ENCODE results near the gene YAP1.
"Not testable (repeated sequence)": the region's sequence is repeated elsewhere in the genome, so short reads cannot be mapped to it uniquely, and the experiment has no call there.

The YAP1 gene

DNA sequence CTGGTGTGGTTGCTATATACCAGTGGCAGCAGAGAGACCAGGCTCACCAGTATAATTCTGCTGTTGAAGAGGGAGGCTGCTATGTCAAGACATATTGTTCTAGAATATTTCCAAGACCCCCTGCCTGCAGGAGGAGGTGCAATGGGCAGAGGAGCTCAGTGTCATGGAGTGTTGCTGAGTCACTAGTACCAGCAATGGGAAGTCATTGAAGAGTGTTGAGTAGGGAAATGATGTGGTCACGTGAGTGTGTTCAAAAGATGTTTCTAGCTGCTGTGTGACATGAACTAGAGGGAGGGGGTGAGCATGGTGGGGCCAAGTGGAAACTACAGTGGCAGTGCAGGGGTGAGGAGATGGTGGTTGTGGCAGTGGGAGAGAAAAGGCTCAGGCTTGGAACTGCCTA lies 130.8 kb downstream of the YAP1 start:
- DNase-seq (ENCODE audit: low read depth), result no peak

DNA sequence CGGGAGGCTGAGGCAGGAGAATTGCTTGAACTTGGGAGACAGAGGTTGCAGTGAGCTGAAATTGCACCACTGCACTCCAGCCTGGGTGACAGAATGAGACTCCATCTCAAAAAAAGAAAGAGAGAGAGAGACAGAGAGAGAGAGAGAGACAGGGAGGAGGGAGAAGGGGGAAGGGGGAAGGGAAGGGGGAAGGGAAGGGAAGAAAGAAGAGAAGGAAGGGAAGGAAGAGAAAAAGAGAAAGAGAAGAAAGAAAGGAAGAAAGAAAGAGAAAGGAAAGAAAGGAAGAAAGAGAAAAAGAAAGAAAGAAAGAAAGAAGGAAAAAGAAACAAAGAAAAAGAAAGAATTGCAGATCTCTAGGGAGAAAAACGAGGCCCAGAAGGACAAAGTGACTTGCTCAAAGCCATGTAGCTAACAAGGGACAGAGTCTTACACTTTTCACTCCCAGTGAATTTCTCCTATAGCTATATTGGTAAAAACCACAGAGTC lies 133.2 kb downstream of the YAP1 start:
- DNase-seq (ENCODE audit: low read depth), result no peak

DNA sequence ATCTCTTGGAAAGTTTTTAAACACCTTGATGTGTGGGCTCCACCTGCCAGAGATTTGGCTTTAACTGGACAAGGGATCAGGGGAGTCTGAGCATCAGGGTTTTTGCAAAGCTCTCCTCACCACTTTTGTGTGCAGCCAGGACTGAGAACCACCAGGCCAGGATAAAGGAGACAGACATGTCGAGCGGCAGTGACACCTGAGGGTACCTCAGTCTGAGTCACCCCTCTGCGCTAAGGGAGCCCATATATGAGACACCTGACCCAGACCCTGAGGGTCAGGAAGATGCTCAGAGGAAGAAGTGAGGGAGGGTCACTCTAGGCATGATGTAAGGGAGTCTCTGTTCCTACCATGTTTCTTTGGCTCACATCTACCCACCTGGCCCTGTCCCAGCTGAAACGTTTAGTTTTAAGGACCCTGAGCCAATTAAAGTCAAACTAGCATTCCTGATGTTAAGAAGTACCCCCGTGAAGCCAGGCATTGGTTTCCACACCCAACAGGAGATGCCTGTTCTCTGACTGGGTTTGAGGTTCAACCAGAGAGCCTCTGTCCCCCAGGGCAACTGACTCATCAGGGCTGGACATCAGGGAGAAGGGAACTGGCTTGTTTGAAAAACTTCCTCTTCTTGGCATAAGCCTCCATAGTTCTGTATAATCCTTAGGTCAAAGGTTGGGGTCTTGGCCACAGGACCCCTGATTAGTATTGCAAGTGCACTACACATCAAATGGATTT lies 134.6 kb downstream of the YAP1 start:
- no peak for DNase-seq (ENCODE audit: low read depth)

DNA sequence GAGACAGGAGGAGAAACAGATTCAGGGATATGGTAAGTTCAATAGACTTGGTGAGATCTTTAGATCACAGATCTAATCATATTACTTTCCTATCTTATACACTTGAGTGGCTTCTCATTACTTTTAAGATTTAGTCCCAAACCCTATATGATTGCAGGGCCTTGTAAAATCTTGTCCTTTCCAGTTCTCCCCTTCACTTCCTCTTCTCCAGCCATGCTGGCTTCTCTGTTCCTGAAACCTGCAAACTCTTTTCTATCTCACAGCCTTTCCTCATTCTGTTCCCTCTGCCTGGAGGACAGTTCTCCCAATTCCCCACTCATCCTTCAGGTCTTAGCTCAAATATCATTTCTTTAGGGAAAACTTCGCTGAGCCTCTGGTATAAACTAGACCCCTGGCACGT lies 141.2 kb downstream of the YAP1 start:
- no peak for DNase-seq (ENCODE audit: low read depth)

DNA sequence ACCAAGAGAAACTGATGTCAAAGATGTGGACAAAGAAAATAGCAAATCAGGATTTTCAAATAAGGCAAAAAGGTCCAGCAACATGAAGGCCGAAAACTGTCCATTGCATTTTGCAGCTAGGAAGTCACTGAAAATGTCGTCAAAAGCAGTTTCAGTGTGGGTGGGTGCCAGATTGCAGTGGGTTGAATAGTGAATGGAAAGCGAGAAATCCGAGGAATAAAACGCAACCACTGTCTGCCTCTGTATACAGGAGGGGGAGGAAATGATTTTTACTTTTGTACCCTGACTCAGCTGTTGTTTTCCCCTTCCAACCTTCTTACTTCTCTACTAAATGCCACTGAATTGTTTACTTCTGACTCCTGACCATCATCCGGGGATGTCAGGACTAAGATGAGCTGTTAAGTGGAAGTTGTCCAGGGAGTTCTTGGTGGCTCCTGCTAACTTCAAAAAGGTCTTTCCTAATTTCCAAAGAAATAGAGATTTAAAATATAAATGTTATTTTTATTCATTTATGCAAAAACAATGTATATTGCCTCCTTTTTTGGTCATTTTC lies 142.2 kb downstream of the YAP1 start:
- no peak for DNase-seq (ENCODE audit: low read depth)

DNA sequence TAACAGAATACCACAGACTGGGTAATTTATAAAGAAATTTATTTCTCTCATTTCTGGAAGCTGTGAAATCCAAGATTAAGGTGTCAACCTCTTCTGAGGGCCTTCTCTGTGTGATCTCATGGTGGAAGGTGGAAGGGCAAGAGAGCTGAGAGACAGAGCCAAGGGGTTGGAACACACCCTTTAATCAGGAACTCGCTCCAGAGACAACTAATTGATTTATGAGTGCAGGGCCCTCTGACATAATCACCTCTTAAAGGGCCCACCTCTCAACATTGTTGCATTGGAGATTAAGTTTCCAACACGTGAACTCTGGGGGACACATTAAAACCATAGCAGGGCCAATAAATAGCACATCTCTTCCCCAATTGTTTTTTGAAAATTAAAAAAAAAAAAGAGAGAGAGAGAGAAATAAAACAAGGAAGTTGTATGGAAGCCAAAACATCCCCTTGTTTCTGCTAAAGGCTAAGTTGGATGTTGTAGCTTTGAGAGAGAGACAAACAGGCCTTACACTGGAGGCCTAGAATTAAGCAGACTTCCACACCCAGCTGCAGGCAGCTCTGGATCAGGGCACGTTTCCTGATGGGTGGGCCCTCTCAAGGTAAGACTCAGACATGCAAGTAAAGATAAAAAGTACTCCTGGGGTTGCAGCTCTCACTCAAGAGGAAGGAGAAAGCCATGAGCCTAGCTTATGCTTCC lies 142.9 kb downstream of the YAP1 start:
- no peak for DNase-seq (ENCODE audit: low read depth)

DNA sequence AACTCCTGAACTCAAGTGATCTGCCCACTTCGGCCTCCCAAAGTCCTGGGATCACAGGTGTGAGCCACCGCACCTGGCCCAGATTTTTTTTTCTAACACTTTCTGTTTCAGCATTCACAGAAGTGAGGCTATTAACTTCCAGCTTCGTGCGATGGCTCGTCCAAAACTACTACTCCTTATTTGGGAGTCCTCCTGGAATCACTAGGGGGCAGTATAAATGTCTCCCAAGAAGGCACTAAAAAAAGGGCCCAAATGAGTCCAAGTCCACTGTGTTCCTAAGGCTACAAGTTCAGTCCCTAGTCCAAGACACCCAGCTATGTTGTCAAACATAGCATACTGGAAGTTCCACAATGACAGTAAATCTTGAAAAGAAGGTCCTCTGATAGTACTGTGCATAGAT lies 143.8 kb downstream of the YAP1 start:
- no peak for DNase-seq (ENCODE audit: low read depth)

DNA sequence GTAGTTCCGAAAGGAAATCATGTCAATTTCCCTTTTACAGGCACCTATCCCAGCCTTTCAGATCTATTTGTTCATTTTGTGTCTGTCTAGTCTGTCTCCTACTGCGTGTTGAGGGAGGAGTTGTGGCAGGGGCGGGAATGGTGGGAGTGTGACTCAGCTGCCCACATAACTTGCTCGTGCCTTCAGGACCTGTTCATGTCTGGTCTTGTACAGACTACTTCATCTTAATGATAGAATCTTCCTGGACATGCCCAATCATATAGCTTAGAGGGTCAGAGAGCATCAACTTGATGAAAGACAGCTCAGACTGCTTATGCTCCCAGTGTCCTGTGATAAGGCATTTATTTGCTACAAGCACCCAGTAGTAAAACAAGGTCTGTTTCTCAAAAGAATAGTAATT lies 146.0 kb downstream of the YAP1 start:
- no peak for DNase-seq (ENCODE audit: low read depth)

DNA sequence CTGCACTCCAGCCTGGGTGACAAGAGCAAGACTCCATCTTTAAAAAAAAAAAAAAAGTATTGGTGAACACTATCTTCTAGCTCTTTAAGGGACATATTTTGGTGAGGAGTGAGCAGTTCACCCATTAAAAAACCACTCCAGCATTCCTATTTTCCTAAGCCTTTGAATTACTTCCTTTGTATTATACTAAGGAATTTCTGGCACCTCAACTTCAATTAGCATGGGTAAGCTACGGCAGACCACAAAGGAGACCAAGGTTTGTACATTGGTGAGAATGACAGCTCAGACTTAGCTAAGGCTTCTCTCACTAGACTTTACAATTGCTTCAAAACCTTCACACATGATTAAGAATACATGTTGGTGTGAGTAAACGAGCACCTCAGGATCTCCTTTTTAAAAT lies 150.0 kb downstream of the YAP1 start:
- no peak for DNase-seq (ENCODE audit: low read depth)

DNA sequence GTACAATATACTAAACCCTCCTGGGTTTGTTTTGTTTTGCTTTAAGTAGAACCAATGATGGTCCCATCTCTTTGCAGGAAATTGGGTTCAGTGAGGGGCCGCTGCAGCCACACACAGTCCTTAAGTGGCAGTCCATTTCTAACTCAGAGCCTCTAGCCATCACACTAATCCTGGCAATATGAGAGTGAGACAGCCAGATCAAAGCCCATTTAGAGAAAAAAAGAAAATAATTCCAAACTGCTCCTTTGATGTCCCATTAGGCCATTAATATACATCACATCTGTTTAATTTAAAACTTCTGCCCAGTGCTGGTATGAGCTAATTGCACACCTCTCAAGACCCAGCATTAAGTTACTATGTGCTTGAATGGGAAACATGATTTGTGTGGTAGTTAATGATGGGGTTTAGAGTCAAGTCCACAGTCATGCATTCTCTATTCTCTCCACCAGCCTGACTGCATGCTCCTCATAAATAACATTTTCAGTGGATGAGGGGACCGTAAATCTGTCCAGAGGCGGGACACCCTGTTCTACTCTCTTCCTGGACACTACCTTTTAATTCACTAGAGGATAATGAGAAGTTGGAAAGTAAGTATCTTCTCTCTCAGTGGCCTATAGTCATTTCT lies 153.2 kb downstream of the YAP1 start:
- no peak for DNase-seq (ENCODE audit: low read depth)

DNA sequence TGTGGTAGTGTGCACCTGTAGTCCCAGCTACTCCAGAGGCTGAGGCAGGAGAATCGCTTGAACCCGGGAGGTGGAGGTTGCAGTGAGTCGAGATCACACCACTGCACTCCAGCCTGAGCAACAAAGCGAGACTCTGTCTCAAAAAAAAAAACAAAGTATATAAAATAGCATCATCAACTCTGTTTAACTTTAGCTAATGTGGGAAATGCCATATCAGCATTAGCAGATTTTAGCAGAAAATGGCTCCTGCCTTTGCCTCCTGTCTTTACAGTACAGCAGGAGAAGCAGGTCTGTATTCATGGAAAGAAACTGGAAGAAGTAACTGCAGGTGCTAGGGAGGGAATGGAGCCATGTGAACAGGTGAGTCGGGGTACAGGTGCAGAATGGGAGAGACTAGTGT lies 154.5 kb downstream of the YAP1 start:
- DNase-seq (ENCODE audit: low read depth), result not testable (repeated sequence)

DNA sequence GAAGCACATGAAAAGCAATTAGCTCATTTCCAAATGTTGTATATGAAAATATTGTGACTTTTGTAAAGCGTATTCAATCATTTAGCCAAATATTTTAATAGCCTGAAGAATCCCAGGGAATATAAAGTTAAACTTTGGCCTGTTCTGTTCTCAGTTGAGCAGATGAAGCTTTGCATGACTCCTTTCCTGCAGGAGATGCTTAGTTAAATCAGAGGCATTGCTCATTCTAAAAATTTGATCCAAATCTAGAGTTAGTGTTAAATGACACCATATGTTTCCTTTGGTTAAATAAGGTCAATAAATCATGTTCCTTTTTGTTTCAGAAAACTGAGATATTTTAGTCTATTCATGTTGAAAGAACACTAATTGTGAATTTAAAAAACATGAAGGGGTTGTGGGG lies 155.9 kb downstream of the YAP1 start:
- DNase-seq (ENCODE audit: low read depth), result no peak

DNA sequence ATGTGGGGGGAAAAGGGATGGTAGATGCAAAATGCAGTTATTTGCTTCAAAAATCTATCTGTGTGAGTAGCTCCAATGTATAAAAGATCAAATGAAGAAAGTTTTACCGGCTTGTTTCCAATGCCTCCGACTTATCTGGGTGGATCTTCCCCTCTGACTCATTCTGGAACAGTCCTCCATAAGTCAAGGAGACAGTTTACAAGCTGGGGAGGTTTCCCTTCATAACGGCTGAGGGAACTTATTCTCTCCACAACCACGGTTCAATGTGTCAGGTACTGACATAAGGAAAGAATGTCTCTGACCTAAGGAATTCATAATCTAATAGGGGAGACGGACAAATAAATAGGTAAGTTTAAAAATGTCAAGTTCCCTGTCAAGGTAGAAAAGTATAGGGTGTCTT lies 157.4 kb downstream of the YAP1 start:
- DNase-seq (ENCODE audit: low read depth), result no peak

DNA sequence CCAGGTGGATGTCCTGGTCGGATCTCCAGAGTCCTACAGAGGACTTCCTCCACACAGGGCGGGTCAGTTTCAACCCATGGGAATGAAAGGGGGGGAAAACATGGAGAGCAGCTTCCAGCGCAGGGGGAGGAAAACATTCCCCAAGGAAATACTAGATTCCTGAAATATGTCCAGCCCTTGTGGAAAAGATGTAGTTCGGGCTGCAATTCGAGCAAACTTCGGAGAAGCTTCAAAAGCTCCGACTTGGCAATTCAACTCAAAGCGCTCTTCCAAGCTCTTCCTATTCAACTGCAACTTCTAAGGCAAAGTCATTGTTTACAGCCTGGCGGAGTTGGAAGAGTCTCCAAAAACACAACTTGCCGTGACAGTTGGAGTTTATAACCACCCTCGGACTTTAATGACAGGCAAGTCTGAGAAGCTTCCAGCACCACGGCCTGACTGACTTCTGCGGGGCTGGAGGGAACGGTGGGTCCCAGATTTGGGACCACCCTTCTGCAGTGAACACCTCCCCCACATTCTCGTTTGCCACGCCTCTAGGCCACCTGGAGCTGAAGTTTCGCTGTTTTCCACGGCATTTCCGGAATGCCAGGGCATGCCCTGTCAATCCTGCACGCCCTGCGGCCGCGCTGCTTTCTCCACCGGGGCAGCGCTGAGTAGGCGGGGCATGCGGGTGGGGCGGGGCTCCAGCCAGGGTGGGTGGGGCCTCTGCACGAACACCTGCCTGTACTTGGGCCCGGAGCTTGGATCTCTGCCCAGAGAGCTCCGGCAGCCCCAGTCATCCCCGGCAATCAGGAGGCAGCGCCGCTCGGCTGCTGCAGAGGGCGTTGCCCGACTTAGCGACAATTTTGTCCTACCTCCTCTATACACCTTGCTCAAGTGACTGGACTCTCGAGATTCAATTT lies 158.1 kb downstream of the YAP1 start:
- peak; percentile 74 for DNase-seq (ENCODE audit: low read depth)

DNA sequence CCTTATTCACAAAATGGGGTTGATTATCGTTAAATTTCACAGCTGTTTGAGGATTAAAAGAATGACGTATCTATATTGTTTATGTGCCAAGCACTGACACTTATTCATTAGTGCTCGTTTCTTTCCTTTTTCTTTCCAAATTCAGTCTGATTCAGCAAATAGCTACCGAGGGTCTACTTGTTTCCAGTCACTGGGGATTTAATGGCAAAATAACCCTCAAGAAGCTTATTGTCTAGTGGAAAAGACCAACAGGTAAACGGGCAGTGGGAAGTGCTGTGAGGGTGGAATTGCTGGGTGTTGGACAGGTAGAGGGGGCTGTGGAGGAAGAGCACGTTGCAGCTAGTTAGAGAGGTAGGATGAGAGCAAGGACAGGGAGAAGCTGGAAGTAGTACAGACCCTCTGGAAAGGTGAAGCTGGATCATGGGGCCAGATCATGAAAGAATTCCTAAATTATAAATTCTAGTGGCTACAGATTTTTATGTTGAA lies 158.8 kb downstream of the YAP1 start:
- DNase-seq (ENCODE audit: low read depth), result no peak

DNA sequence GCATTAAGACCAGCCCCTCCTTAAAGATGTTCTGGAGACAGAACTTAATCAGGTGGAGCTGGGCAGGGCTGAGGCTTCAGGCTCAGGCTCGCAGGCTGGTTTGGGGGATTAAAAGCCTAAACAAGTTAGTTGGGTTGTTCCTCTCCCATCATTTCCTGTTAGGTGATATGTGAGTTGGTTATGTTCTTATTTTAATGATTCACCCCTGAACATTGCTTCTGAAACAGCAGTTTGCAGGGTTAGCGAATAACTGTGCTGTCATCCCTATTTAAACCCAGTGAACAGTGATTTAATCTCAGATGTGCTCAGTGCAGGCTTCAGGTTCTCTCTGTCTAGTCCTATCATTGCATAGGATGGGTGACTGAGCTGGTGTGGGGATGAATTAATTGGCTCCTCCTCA lies 159.7 kb downstream of the YAP1 start:
- DNase-seq (ENCODE audit: low read depth), result no peak

DNA sequence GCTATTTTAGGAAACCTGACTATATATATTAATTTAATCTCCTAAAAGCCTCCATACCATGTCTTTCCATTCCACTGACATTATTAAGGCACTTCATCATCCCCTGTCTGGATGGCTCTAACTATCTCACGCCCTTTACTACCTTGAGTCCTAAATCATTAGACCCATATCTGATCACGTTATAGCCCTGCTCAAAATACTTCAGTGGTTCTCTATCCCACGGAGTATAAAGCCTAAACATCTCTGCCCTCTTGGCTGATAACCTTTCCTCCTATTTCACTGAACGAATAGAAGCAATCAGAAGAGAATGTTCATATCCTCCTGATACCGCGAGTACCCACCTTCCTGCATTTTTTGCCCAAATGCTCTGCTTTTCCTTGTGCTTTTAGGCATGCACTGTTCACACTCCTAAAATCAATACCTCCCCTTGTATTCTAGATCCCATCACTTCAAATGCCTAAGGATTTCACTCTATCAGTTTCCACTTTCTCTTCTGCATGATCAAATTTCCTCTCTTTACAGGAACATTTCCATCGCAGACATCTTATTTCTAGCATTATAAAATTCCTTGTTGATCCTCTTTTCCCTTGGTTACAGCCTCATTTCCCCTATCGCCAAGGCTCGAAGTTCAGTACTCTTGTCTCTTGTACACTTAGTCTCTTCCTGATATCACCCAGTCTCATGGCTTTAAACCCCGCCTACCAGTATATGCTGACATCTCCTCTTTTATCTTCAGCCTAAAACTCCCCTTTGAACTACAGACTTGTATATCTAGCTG lies 162.0 kb downstream of the YAP1 start:
- no peak for DNase-seq (ENCODE audit: low read depth)

DNA sequence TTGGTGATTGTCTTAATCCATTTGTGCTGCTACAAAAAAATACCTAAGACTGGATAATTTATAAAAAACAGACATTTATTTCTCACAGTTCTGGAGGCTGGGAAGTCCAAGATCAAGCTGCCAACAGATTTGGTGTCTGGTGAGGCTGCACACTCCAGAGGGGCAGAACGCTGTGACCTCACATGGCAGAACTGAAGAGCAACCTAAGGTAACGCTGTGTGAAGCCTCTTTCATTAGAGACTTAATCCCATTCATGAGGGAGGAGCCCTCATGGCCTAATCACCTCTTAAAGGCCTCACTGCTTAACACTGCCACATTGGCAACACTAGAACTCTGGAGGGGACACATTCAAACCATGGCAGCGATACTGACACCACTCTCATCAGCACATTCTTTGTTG lies 164.4 kb downstream of the YAP1 start:
- no peak for DNase-seq (ENCODE audit: low read depth)

DNA sequence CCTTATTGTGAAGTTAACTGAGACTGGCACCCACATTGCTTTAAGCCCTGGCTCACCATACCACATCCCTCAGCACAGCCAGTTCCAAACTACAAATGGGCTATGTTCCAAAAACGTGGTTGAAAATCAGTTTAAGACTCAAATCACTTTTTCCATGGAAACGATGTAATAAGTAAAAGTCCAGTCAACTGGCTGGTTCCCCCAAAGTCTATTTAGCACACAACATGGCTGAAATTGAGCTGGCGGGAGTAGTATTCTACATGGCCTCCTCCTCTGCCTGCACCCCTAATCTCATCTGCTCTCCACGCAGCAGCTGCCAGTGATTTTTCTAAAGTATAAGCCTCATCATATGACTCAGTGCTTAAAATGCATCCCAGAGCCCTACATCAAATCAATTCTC lies 166.1 kb downstream of the YAP1 start:
- DNase-seq (ENCODE audit: low read depth), result no peak

DNA sequence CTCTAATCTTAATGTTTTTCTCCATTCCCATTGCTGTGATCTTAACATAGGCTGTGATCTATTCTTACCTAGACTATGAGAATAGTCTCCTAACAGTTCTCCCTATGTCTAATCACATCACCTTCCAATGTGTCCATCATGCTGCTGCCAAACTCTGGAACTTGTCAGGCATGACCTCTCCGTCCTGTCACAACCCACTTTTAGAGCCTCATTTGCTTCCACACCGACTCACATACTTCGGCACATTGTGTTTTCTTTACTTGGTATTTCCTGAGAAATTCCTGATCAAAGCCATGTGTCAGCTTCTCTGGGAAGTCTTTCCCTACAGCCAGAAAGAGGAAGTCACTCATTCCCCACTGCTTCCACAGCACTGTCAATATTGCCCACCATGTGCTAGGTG lies 166.5 kb downstream of the YAP1 start:
- DNase-seq (ENCODE audit: low read depth), result no peak

DNA sequence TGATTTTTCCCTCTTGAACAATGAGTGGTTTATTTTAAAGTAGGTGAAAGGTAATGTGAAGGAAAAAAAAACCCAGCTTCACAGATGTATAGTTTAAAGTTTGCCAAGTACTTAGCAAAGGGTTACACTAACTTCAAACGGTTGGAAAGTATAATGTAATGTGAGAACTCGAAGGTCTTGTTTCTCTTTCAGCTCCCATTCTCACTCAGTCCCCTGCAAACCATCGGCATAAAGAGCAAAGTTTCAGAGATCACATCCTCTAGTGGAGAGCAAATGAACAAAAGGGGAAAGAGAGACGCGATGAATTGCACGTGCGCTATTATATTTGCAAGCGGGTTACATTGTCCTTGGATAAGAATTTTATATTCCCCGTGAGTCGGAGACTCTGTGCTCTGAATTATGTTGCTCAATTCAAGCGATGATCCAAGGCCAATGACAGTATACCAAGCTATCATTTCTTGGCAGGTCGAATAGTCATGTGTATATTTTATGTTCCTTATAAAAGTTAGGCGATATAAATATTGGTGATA lies 169.5 kb downstream of the YAP1 start:
- no peak for DNase-seq (ENCODE audit: low read depth)

Measured in activated T-cell treated with anti-CD3 and anti-CD28 coated beads for 48 hours (primary cell).